ENCODE results near the gene ASIC1.

Gene ASIC1

DNA sequence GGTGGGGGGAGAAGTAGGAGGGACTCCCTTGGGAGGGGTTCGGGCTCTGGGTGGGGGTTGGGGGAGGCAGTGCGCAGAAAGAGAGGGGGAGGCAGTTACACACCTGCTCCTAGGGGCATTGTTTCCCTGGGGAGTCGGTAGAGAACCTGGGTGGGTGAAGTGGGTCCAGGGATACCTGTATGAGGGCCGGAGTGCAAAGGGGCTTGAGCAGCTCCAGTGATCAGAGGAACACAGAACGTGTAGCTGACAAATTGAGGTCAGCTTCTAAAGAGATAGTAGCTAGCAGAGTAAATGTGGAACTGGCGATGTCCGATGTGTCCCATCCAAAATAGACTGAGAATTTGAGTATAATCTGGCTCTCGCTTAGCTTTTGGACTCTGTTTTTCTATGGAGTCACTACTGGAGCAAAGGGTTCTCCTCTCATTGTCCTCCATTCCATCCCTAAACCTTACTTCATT lies 28.2 kb downstream of the ASIC1 start:
- no peak for FAIRE-seq

DNA sequence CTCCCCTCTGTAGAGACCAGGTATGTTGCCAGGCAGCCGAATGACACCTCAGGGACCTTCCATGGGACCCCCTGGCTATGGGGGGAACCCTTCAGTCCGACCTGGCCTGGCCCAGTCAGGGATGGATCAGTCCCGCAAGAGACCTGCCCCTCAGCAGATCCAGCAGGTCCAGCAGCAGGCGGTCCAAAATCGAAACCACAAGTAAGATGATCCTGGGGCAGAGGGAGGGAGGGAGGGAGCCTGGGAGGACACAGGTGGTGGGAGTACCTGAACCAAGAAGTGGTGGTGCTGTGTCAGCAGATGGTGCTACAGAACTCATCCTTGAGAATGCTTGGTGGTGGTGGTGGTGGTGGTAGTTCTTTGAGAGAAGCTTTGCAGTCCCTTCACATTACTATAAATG lies 28.8 kb downstream of the ASIC1 start:
- no peak for FAIRE-seq

DNA sequence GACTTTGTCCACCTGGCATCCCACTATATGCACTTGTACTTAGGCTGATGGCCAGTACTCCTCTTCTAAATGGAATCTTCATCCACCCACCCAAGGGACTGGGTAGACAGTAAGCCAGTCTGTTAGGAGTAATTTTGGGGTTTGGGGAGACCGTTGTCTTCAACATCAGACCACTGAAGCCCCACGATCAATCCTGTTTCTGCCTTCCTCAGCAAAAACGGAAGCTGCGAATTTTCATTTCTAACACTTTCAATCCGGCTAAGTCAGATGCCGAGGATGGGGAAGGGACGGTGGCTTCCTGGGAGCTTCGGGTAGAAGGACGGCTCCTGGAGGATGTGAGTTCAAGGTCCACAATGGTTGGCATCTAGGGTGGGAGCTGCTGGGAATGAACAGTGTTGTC lies 29.8 kb downstream of the ASIC1 start:
- no peak for FAIRE-seq

DNA sequence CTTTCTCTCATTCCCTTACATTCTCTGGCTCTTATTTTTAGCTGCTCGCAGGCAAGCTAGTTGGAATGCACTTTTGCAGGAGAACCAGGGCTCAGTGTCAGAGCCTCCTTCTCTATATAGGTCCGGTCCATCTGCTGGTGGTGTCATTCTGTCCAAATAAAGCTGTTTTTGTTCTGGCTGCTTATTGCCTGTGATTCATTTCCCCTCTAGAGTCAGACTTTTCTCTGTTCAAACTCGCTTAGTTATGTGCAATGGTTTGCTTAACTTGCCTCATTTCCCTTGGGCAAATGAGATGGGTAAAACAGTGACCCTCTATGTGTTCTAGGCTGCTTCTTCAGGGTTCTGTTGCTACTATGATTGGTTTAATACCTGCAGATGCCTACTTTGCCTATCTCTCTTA lies 30.6 kb downstream of the ASIC1 start:
- no peak for FAIRE-seq

DNA sequence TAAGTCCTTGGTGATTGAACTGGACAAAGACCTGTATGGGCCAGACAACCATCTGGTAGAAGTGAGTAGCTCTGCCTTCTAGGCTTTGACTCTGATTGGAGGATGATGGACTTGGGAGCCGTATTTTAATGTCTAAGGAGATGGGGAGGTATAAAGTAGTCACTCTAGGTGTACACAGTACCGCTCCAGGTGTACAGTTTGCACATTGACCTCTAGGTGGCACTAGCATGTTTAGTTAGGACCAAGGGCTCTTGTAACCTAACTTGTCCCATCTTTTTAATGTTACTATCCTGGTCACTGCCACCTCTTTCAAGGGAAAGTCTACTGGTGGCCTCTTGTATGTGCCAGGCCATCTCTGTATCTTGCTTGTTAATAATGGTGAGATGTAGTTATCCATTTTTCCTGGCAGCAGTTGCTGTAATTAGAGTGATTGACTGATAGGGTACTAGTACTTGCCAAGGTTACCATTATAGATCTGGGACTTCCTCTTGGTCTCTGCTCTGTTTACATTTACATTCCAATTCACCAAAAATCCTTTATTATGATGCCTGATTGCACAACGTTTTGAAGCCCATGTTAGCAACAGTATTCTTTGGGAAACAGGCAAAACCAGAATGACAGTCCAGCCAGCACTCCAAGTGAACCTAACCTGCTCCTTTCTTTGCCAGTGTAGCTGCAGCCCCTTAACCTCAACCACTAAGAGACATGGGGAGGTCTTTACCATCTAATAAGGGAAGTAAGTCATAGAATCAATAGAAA lies 31.4 kb downstream of the ASIC1 start:
- no peak for FAIRE-seq

DNA sequence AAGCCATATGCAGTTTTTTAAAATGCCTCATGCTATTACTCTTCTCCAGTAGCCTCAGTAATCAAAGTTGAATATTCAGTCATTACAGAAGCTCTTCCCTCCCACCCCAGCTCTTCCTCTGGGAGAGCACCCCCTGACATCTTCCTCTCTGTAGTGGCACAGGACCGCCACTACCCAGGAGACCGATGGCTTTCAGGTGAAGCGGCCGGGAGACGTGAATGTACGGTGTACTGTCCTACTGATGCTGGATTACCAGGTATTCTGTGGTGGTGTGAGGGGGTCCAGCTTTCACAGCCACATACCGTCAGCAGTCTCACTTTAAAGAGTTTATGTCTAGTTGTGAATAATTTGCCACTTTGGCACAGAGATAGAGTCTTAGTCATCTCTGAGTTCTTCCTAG lies 32.3 kb downstream of the ASIC1 start:
- no peak for FAIRE-seq

DNA sequence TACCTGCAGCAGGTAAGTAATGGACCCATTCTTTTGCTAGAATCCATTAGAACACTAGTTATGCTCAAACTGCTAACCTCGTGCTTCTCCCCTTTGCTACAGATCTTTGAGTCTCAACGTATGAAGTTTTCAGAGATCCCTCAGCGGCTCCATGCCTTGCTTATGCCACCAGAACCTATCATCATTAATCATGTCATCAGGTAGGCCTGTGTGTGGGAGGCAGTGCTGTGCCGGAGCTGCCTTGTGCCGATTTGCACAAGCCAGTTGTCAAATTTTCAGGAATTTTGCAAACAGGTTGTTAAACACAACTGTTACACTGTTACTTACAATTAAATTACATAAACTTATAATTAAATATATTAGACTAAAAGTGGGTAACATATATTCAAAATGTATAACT lies 33.0 kb downstream of the ASIC1 start:
- no peak for FAIRE-seq

DNA sequence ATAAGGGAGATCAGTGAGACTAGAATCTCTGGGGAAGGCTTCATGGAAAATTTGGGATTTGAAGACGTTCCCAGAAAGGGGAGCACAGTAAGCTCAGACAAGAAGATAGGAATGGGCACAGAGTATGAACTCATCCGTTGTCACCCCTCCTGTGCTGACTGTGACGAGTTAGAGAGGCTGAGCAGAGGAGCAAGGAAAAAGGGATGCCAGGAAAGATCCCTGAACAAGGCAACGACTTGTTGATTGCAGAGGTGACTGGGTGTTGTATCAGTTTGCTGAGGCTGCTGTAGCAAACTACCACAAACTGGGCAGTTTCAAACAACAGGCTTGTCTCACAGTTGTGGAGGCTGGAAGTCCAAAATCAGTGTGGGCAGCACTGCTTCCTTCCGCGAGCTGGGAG lies 40.6 kb downstream of the ASIC1 start:
- FAIRE-seq, result no peak

DNA sequence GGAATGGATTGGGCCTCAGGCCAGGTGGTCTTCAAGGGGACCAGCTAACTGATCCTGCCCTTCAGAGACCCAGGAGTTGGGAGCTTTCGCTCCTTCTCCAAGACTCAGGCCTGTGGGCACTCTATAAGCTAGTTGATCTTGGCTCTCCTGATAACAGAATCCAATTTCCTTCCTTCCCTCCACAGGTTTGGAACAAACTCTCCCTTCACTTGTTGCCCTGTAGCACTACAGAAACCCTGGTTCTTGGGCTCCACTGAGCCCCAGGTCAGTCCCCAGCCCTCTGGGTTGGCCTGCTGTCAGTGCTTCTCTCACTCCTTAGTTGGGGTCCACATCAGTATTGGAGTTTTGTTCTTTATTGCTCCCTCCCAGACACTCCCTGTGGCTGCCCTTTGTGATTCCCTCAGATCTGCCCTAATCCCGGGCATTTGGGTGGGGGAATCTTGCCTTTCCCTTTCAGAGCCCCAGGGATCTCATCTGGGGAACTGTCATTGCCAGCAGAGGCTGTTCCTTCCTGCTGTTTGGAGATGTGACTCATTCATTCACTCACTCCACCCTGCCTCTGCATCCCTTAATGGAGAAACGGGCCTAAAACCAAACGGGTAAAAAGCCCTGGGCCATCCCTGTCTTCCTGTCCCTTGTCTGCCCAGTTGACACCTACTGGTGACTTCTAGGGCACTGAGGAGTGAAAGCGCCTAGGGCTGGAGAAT lies 42.1 kb downstream of the ASIC1 start:
- FAIRE-seq, result no peak

DNA sequence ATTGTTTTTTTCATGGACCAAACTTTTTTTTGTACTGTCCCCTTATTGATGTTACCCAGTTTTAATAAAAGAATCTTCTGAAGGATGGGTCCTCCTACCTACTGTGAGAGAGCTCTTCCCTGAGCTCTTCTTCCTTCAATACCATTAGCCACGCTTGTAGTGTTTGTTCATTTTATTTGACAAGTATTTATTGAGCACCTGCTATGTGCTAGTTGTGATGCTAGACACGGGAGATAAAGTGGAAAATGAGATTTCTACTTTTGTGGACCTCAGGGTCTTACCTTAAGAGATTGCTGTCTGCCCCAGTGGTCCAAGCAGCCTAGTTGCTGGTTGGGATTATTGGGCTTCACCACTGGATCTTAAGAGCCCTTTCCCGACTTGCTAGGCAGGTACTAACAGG lies 43.2 kb downstream of the ASIC1 start:
- FAIRE-seq, result no peak

DNA sequence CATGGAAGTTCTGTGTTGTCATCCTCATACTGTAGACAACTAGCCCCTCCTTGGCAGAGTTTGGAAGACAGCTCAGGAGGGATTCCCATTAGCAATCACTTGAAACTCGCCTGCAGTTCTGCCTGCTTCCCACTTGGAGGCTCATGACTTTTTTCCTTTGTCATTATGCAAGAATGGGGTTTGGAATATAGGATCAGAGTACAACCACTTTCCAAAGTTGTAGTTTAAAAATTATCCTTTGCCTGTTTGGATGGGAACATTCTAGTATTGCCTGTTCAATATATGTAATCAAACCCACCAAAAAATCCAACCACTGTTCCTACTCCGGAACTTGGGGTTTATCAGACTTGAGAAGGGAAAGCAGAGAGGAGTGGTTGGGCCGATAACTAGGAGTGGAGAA lies 44.3 kb downstream of the ASIC1 start:
- no peak for FAIRE-seq

DNA sequence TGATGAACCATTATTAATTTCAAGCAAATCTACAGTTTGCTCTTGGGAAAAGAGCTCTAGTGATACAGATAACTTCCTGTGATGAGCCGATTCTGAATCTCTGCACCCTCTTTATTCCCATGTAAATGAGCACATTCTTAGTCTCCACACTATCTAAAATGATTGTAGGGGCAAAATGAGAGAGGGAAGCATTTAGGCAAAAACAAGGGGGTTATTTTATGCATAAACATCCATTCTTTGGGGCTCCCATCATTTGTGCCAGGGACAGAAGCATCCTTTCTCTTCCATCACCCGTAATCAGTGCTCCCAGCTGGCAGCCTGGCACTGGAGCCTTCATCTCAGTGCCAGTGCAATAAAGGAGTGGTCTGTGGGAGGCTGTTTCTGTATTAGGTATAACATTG lies 44.7 kb downstream of the ASIC1 start:
- no peak for FAIRE-seq

DNA sequence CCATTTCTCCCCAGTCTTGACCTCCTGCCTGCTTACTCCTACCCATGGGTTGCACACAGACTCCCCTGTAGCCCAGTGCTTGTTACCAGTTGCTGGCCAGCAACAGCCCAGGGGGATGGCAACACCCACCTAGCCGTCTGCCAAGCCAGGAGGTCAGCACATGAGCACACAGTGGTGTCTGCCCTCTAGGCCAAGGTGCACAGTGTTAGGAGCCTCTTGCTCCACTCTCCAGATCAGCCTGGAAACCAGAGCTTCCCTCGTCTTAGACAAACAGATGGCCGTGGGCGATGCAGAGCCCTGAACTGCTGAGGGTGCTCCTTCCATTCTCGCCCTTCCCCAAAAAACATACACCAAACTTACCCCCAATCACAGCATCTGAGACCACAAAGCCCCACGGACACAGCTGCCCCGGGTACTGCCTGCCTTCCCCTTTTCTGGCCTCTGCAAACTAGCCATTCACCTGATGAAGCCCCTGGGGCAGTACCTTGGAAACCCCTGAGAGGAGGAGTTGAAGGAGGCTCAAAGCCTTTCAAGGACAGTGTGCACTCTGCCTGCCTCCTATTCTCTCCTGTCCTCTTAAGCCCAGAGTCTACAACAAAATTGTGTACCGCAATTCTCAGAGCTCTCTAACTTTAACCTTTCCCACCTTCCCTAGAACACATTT lies 45.4 kb downstream of the ASIC1 start:
- FAIRE-seq, result no peak

DNA sequence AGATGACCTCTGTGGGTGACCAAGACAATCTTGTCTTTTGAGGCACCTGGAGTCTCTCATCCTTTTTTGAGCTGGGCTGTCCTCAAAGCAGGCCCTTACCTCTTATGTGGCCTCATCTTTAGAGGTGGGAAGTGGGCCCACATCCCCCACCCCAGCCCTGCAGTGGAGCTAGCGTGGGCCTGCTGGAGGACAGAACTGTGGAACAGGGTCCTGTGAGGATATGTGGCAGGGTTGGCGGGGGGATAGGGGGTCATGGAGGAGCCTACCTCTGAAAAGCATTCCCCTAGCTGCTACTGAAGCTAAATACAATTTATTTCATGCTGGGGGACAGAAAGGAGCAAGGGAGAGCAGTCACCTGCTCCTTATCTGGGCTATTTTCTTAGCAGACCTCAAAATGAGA lies 46.0 kb downstream of the ASIC1 start:
- no peak for FAIRE-seq

DNA sequence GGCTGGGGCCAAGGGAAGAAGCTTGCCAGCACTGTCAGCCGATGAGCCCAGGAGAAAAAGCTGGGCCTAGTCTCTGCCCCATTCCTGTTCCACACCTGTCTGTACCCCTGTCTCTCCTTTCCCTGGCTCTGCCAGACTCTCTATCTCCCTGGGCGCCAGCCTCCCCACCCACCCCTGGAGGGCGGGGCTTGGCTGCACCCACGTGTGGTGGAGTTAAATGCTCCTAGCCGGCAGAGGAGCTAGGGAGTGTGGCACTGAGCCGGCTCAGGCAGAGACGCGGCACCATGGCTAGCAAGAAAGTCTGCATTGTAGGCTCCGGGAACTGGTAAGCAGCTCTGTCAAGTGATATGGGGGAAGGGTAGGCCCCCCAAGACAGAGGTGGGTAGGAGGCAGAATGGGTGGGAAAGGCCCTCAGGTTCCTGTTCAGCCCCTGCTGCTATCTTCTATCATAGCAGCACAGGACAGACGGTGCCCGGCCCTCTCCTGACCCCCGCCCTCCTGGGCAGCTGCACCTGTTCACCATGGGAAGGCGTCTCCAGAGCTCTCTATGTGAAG lies 46.4 kb downstream of the ASIC1 start, which contains the start of gene GPD1:
Gene GPD1, plus strand, starts transcription at position 242 of the 555 bp plus-strand sequence. Its CDS starts 43 bp downstream, at position 285.
- FAIRE-seq, result no peak

DNA sequence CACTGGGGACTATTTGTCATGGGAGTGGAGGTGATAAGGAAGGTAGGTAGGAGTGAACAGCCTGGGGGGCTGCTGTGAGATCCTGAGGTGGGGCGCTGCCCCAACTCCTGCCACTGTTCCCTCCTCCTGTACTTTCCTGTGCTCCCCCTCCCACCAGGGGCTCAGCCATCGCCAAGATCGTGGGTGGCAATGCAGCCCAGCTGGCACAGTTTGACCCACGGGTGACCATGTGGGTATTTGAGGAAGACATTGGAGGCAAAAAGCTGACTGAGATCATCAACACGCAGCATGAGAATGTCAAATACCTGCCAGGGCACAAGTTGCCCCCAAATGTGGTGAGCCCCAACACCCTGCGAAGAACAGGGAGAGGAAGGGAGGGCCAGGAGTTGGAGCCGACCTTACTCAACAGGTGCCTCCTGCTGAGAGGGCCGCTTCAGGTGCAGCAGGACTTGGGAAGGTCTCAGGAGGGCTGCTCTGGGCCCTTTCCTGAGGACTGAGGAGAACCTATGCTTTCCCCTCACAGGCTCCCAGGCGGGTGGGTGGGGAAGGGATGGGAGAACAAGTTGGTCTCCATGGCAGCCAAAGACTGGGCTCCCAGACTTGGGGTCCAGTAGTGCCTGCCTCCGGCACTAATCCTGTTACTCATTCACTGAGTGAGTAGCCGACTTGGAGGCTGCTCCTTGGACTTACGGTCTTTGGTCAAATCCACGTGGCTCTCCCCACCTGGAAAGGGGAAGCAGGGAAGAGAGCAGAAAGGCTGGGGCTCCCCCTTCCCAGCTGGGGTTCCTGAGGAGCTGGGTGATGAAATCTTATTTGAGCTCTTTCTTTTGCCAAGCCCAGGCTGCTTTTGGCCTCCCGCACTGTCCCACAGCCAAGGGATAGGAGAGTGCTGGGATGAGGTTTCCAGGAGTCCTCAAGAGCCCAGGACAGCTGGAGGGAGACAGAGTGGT lies 47.3 kb downstream of the ASIC1 start:
- no peak for FAIRE-seq

DNA sequence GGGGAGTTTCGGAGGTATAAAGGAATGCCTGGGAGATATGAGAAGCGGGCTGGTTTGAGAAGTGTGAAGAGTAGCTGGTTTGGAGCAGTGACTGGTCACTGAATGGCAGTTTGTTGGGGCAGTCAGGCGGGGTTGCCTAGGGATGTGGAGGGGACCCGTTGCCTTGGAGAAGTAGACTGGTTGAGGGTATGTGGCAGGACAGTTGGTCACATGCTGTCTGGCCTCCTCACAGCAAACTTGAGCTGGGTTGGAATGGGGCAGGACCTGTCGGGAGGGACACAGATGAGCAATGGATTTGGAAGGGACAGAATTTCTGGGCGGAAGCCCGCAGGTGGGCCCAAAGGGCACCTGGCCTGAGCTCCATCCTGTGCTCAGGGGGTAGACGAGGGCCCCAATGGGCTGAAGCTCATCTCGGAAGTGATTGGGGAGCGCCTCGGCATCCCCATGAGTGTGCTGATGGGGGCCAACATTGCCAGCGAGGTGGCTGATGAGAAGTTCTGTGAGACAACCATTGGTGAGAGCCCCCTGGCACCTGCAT lies 48.6 kb downstream of the ASIC1 start:
- no peak for FAIRE-seq

DNA sequence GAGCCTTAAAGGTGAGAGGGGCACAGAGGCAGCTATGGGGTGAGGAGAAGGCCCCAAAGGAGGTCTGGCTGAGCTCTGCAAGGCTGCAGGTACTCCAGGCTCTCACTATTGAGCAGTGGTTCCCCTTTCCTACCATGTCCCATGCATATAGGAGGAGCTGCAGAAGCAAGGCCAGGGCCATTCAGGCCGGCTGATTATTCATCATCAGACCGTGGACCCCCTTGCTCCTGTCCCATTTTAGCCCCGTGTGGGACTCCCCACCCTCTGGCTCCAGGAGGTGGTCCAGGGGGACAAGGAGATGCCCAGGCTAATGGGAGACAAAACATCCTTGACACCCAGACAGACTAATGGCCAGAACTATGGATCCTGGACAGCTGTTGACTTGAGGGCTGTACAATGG lies 49.5 kb downstream of the ASIC1 start:
- FAIRE-seq, result no peak

DNA sequence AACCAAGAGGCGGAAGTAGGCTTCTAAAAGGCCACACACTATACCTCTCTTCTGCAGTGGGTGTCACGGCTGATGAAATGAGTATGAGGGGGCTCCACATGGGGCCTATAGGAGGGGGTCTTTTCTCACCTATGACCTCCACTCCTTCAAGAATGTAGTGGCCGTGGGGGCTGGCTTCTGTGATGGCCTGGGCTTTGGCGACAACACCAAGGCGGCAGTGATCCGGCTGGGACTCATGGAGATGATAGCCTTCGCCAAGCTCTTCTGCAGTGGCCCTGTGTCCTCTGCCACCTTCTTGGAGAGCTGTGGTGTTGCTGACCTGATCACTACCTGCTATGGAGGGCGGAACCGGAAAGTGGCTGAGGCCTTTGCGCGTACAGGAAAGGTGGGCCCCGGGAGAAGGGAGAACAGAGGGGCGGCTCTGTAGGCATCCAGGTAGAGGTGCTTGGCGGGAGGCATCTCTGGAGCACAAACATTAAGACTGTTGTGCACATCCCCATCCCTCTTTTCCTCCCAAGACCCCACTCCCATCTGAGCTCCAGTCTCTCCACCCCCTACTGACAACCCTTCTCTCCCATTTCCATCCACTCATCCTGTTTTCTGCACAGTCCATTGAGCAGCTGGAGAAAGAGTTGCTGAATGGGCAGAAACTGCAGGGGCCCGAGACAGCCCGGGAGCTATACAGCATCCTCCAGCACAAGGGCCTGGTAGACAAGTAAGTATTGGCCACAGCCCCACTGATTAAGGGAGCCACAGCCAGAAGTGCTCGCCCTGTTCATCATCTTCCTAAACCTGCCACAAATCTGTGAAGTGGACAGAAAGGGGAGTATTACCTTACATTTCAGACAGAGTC lies 50.2 kb downstream of the ASIC1 start:
- no peak for FAIRE-seq

DNA sequence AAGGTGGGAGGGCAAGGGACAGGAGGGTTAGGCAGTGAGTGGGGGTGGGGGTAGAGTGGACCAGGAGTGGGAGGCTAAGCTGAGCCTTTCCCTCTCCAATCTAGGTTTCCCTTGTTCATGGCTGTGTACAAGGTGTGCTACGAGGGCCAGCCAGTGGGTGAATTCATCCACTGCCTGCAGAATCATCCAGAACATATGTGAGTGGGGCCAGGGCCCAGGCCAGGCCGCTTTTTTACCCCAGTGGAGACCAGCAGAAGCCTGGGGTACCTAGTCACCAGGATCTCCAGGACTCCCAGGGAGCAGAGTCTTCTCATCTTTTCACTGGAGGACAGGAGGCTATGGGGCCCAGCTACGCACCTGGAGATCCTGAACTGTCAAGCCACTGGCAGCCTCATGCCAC lies 51.9 kb downstream of the ASIC1 start:
- FAIRE-seq, result no peak

DNA sequence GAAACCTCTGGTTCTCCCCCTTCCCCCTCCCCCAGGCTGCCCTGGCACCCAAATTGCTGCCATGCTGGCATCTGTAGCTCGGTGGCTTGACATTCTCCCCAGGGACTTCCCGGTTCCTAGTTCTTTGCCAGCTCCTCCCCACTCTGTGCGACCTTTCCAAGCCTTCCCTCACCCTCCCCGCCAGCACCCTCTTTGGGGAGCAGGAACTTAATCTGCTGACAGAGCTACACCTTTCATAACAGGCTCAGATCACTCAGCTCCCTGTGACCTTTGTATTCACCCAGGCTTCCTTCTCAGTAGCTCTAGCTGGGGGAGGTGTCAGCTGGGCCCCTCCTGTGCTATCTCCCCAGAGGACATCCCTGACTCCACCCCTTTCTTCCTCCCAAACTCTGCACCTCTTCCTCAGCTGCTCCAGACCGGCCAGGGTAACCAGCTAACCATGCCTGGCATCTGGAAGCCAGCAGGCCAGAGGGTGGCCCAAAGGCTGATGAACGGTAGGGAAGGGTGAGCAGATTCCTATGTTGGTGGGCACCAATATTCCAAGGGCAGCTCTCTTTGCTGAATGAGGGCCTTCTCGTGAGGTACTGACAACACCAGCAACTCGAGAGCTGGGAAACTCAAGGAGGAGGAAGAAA lies 52.8 kb downstream of the ASIC1 start:
- FAIRE-seq, result no peak
